HEK293T (cell line): ENCODE measurements around the gene THSD8.
"Not testable (repeated sequence)": the region's sequence is repeated elsewhere in the genome, so short reads cannot be mapped to it uniquely, and the experiment has no call there.

Source experiments
- CTCF ChIA-PET: fragments of 350-600 bp; formaldehyde crosslinking; extraction: SDS; loops from one replicate; lab custom pipeline; 2021; ENCODE audit warnings: antibody characterized with exemption, inconsistent platforms; lab: Yijun Ruan, JAX
- POLR2A ChIA-PET: fragments of 350-600 bp; formaldehyde crosslinking; extraction: SDS; loops from one replicate; lab custom pipeline; 2020; ENCODE audit warnings: antibody characterized with exemption, inconsistent platforms; lab: Yijun Ruan, JAX
- DNase-seq: peaks from one replicate; pipeline ENCODE4 v3.0.0; 2012; ENCODE audit warnings: mixed read lengths; ENCODE audit errors: extremely low spot score
- ARNT ChIP-seq: fragments of 450-650 bp; IDR thresholded peaks from 2 replicates; pipeline ENCODE4 v1.6.1; 2017; ENCODE audit warnings: mild to moderate bottlenecking
- BHLHE40 ChIP-seq: fragments of 450-650 bp; IDR thresholded peaks from 2 replicates; pipeline ENCODE4 v1.6.1; 2016; ENCODE audit warnings: mild to moderate bottlenecking, moderate library complexity, borderline replicate concordance
- CTBP1 ChIP-seq: fragments of 450-650 bp; IDR thresholded peaks from 2 replicates; pipeline ENCODE4 v1.6.1; 2016; ENCODE audit warnings: borderline replicate concordance
- ELF4 ChIP-seq: fragments of 450-650 bp; IDR thresholded peaks from 2 replicates; pipeline ENCODE4 v1.6.1; 2017; ENCODE audit warnings: antibody characterized with exemption
- FOXK2 ChIP-seq: fragments of 450-650 bp; IDR thresholded peaks from 2 replicates; pipeline ENCODE4 v1.6.1; 2016; ENCODE audit warnings: mild to moderate bottlenecking
- FOXM1 ChIP-seq: fragments of 450-650 bp; IDR thresholded peaks from 2 replicates; pipeline ENCODE4 v1.6.1; 2017; ENCODE audit warnings: mild to moderate bottlenecking, borderline replicate concordance
- HDGF ChIP-seq: fragments of 450-650 bp; IDR thresholded peaks from 2 replicates; pipeline ENCODE4 v1.6.1; 2017; ENCODE audit warnings: antibody characterized with exemption, borderline replicate concordance
- L3MBTL2 ChIP-seq: fragments of 450-650 bp; conservative IDR thresholded peaks from 2 replicates; pipeline ENCODE4 v1.6.1; 2016; ENCODE audit warnings: mild to moderate bottlenecking
- LEF1 ChIP-seq: fragments of 450-650 bp; IDR thresholded peaks from 2 replicates; pipeline ENCODE4 v1.6.1; 2017; ENCODE audit warnings: mild to moderate bottlenecking, borderline replicate concordance
- NFRKB ChIP-seq: fragments of 450-650 bp; IDR thresholded peaks from 2 replicates; pipeline ENCODE4 v1.6.1; 2016; ENCODE audit warnings: mild to moderate bottlenecking, moderate library complexity
- PKNOX1 ChIP-seq: fragments of 450-650 bp; IDR thresholded peaks from 2 replicates; pipeline ENCODE4 v1.6.1; 2016
- SP1 ChIP-seq: fragments of 450-650 bp; IDR thresholded peaks from 2 replicates; pipeline ENCODE4 v1.6.1; 2017
- SUZ12 ChIP-seq: fragments of 450-650 bp; IDR thresholded peaks from 2 replicates; pipeline ENCODE4 v1.6.1; 2016; ENCODE audit warnings: mild to moderate bottlenecking
- TARDBP ChIP-seq: fragments of 450-650 bp; IDR thresholded peaks from 2 replicates; pipeline ENCODE4 v1.6.1; 2016
- ZNF384 ChIP-seq: fragments of 450-650 bp; IDR thresholded peaks from 2 replicates; pipeline ENCODE4 v1.6.1; 2016

Gene THSD8

GRCh38 chr19:12806242-12807081 is 4.6 kb downstream of the THSD8 start, which contains the start of gene RNASEH2A:
RNASEH2A (plus strand) TSS chr19:12806584; CDS start chr19:12806674, 90 bp downstream.
- POLR2A ChIA-PET, result interaction anchor here (0.7 to 2.3 kb wide), 23 partner anchors 9 to 347 kb away, joined by 3 to 19 read pairs (median 4); partner anchors contain the start of genes DNASE2, GCDH, GET3 and JUNB
- CTCF ChIA-PET, result interaction anchor here (0.7 to 1.2 kb wide), 2 partner anchors 9 to 46 kb away, joined by 4 to 5 read pairs; no protein-coding TSS in a partner anchor
- peak; percentile 96 for DNase-seq
- TF ChIP-seq SUZ12, result no peak
- TF ChIP-seq ARNT, result no peak
- no peak for TF ChIP-seq FOXM1
- TF ChIP-seq ZNF384, result no peak
- TF ChIP-seq ELF4, result peak; percentile 42; the same call in 1 of the 2 replicates
- TF ChIP-seq SP1, result no peak
- no peak for TF ChIP-seq FOXK2
- no peak for TF ChIP-seq HDGF
- TF ChIP-seq L3MBTL2, result peak; percentile 99
- TF ChIP-seq TARDBP, result no peak
- no peak for TF ChIP-seq CTBP1

- no peak for DNase-seq
- TF ChIP-seq HDGF (no peak), TARDBP (no peak), L3MBTL2 (no peak), FOXK2 (no peak), ELF4 (no peak), SUZ12 (no peak), CTBP1 (no peak), PKNOX1 (no peak), BHLHE40 (no peak), LEF1 (no peak), NFRKB (no peak)
- POLR2A ChIA-PET, result interaction anchor here (1.0 to 2.3 kb wide), 2 partner anchors 9 kb away, joined by 3 to 12 read pairs; partner anchors contain the start of gene RNASEH2A
- CTCF ChIA-PET, result interaction anchor here (0.6 kb wide), 1 partner anchor 52 kb away, joined by 5 read pairs; no protein-coding TSS in a partner anchor
These were observed 13.2 kb downstream of the THSD8 start for GRCh38 chr19:12815088-12815487.

GRCh38 chr19:12817188-12817587 is 15.3 kb downstream of the THSD8 start:
- DNase-seq, result not testable (repeated sequence)
- ChIA-PET POLR2A (interaction anchor here (1.0 kb wide), 1 partner anchor 11 kb away, joined by 4 read pairs; the partner anchor contains the start of gene RNASEH2A), CTCF (interaction anchor here (0.8 to 1.7 kb wide), 2 partner anchors 51 to 59 kb away, joined by 3 to 4 read pairs; no protein-coding TSS in a partner anchor)

- POLR2A ChIA-PET, result interaction anchor here (1.0 kb wide), 1 partner anchor 12 kb away, joined by 4 read pairs; the partner anchor contains the start of gene RNASEH2A
- DNase-seq, CTCF ChIA-PET: not testable (repeated sequence)
These were observed 15.9 kb downstream of the THSD8 start for GRCh38 chr19:12817810-12818209.

- no peak for DNase-seq
- POLR2A ChIA-PET, result interaction anchor here (1.0 to 1.5 kb wide), 4 partner anchors 13 to 112 kb away, joined by 3 to 4 read pairs (median 4); partner anchors contain the start of genes FARSA, GCDH and RNASEH2A
- TF ChIP-seq SP1 (no peak), TARDBP (no peak)
- CTCF ChIA-PET, result no interaction called here
These were observed 19.9 kb downstream of the THSD8 start for GRCh38 chr19:12821761-12822160.

GRCh38 chr19:12825254-12826131 is 23.6 kb downstream of the THSD8 start:
- ChIA-PET POLR2A (interaction anchor here (0.9 to 1.5 kb wide), 4 partner anchors 9 to 68 kb away, joined by 3 to 5 read pairs (median 3); partner anchors contain the start of genes RNASEH2A and RTBDN), CTCF (interaction anchor here (1.3 kb wide), 1 partner anchor 22 kb away, joined by 4 read pairs; no protein-coding TSS in a partner anchor)
- DNase-seq, result peak; percentile 59
- peak; percentile 75 for TF ChIP-seq L3MBTL2
- no peak for TF ChIP-seq ELF4

- peak; percentile 70 for DNase-seq
- CTCF ChIA-PET, result interaction anchor here (0.6 to 1.6 kb wide), 5 partner anchors 18 to 282 kb away, joined by 3 to 4 read pairs (median 3); no protein-coding TSS in a partner anchor
- POLR2A ChIA-PET, result interaction anchor here (0.6 kb wide), 1 partner anchor 37 kb away, joined by 3 read pairs; the partner anchor contains the start of gene JUNB
- no peak for TF ChIP-seq FOXK2
- no peak for TF ChIP-seq CTBP1
- no peak for TF ChIP-seq NFRKB
- TF ChIP-seq SUZ12, result no peak
- TF ChIP-seq ARNT, result no peak
- no peak for TF ChIP-seq L3MBTL2
- no peak for TF ChIP-seq BHLHE40
- TF ChIP-seq FOXM1, result no peak
- no peak for TF ChIP-seq ELF4
- TF ChIP-seq HDGF, result no peak
- TF ChIP-seq LEF1, result no peak
- TF ChIP-seq TARDBP, result no peak
These were observed 26.6 kb downstream of the THSD8 start for GRCh38 chr19:12828494-12828893.
